ENCODE results near the gene NMRAL1.

DNA sequence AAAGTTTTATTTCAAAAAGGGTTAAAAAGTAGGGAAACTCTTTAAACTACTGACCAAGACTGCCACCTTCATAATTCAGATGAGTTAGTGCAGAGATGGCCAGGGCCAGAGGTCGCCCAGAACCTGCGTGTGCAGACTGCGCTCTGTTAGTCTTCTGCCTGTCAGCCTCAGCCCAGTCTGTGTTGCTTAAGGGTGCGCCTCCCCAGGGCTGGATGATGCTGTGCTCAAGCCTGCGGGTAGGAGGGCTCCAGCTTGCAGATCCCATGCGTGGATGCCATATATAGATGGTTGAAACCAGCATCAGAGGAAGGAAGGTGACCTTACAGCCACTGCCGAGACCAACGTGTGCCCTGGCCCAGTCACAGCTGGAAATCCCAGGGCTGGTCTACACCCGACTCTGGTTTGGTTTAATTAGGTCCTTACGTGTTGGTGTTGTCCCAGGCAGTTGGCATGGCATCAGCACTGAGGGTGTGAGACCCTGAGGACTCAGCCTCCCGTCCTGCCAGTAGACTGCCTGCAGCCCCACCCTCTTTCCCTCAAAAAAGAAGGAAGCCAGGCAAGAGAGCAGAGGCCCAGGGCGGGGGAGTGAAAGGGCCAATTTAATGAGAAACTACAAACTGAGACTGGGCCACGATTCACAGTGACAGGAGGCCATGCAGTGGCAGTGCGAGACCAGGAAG, 36.5 kb upstream of the NMRAL1 start:
- TF ChIP-seq, protein P1, sequence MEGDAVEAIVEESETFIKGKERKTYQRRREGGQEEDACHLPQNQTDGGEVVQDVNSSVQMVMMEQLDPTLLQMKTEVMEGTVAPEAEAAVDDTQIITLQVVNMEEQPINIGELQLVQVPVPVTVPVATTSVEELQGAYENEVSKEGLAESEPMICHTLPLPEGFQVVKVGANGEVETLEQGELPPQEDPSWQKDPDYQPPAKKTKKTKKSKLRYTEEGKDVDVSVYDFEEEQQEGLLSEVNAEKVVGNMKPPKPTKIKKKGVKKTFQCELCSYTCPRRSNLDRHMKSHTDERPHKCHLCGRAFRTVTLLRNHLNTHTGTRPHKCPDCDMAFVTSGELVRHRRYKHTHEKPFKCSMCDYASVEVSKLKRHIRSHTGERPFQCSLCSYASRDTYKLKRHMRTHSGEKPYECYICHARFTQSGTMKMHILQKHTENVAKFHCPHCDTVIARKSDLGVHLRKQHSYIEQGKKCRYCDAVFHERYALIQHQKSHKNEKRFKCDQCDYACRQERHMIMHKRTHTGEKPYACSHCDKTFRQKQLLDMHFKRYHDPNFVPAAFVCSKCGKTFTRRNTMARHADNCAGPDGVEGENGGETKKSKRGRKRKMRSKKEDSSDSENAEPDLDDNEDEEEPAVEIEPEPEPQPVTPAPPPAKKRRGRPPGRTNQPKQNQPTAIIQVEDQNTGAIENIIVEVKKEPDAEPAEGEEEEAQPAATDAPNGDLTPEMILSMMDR (IDR thresholded peaks at IDR 0.05 in 8 of 11, conservative IDR thresholded peaks at IDR 0.05 in 3 of 11), result no peak
- TF ChIP-seq POLR2AphosphoS5 (IDR thresholded peaks at IDR 0.05) (peak in 1 of 3 donors; percentile 6), POLR2A (IDR thresholded peaks at IDR 0.05) (no peak)

Measured in spleen (tissue), 7 donors.